8988T (cell line): ENCODE data around the gene KRT74.
A peak's percentile ranks its signal among the peaks of the same experiment; 100 is the strongest.
"Not testable (repeated sequence)": the region's sequence is repeated elsewhere in the genome, so short reads cannot be mapped to it uniquely, and the experiment has no call there.

ENCODE experiments used
- DNase-seq: peaks from one replicate; pipeline ENCODE4 v3.0.0; 2011

The KRT74 gene

GRCh38 chr12:52601671-52602070 is 28.0 kb upstream of the KRT74 start:
- no peak for DNase-seq

- DNase-seq: no peak
Observed at GRCh38 chr12:52600941-52601481, 27.4 kb upstream of the KRT74 start, which contains the start of gene KRT72. Gene KRT72, minus strand, starts transcription at chr12:52601463. Its CDS starts 11 bp downstream, at chr12:52601452.

GRCh38 chr12:52600475-52600874 is 26.8 kb upstream of the KRT74 start:
- DNase-seq: no peak

- no peak for DNase-seq
Observed at GRCh38 chr12:52600071-52600470, 26.4 kb upstream of the KRT74 start.

- no peak for DNase-seq
Observed at GRCh38 chr12:52598966-52599365, 25.3 kb upstream of the KRT74 start.

GRCh38 chr12:52594237-52594636 is 20.6 kb upstream of the KRT74 start:
- DNase-seq: not testable (repeated sequence)

GRCh38 chr12:52591521-52591920 is 17.9 kb upstream of the KRT74 start:
- DNase-seq: no peak

- DNase-seq: no peak
Observed at GRCh38 chr12:52590021-52590420, 16.4 kb upstream of the KRT74 start.

GRCh38 chr12:52587563-52587962 is 13.9 kb upstream of the KRT74 start:
- DNase-seq: no peak

- no peak for DNase-seq
Observed at GRCh38 chr12:52585946-52586345, 12.3 kb upstream of the KRT74 start.

GRCh38 chr12:52585066-52585465 is 11.4 kb upstream of the KRT74 start:
- no peak for DNase-seq

GRCh38 chr12:52584156-52584682 is 10.6 kb upstream of the KRT74 start:
- DNase-seq: no peak

GRCh38 chr12:52582971-52583456 is 9.4 kb upstream of the KRT74 start:
- DNase-seq: peak; percentile 69

GRCh38 chr12:52582486-52582885 is 8.8 kb upstream of the KRT74 start:
- DNase-seq: no peak

GRCh38 chr12:52581481-52581880 is 7.8 kb upstream of the KRT74 start:
- no peak for DNase-seq

- DNase-seq: no peak
Observed at GRCh38 chr12:52581066-52581465, 7.4 kb upstream of the KRT74 start.

- no peak for DNase-seq
Observed at GRCh38 chr12:52580496-52580895, 6.9 kb upstream of the KRT74 start.

GRCh38 chr12:52579468-52580465 is 6.1 kb upstream of the KRT74 start:
- DNase-seq: no peak

GRCh38 chr12:52578469-52578868 is 4.8 kb upstream of the KRT74 start:
- DNase-seq: no peak

GRCh38 chr12:52577316-52577715 is 3.7 kb upstream of the KRT74 start:
- no peak for DNase-seq

- no peak for DNase-seq
Observed at GRCh38 chr12:52575948-52576347, 2.3 kb upstream of the KRT74 start.

GRCh38 chr12:52575256-52575655 is 1.6 kb upstream of the KRT74 start:
- DNase-seq: no peak

GRCh38 chr12:52573306-52573705 is 337 bp downstream of the KRT74 start:
- DNase-seq: no peak

- DNase-seq: no peak
Observed at GRCh38 chr12:52570511-52570910, 3.1 kb downstream of the KRT74 start.
